SU-DHL-6 (cell line): Measurements from ENCODE around the gene LAMA2.

Source experiments
- H2AFZ ChIP-seq: fragments of 200-600 bp; sonication (generic); 2 replicates; pipeline ENCODE4 v1.6.1; 2014; ENCODE audit warnings: low read depth, mild to moderate bottlenecking, moderate library complexity, mixed read lengths, antibody characterized with exemption, low read length; ENCODE audit not compliant: severe bottlenecking
- H3F3A ChIP-seq: fragments of 200-600 bp; shearing (Covaris generic); 2 replicates; pipeline ENCODE4 v1.6.0; 2016; ENCODE audit warnings: antibody characterized with exemption, mild to moderate bottlenecking; ENCODE audit not compliant: insufficient read depth
- H3K27ac ChIP-seq: fragments of 200-600 bp; sonication (generic); 2 replicates; pipeline ENCODE4 v1.5.1; 2016; ENCODE audit warnings: low read depth, mild to moderate bottlenecking, low read length, moderate library complexity, mixed read lengths
- H3K27me3 ChIP-seq: fragments of 200-600 bp; sonication (generic), shearing (Covaris generic); 2 replicates; pipeline ENCODE4 v1.6.0; 2014; ENCODE audit warnings: mild to moderate bottlenecking, low read length
- H3K36me3 ChIP-seq: fragments of 200-600 bp; sonication (generic); 2 replicates; pipeline ENCODE4 v1.6.1; 2014; ENCODE audit warnings: mild to moderate bottlenecking, low read length, mixed read lengths
- H3K4me2 ChIP-seq: fragments of 300-600, 200-600 bp; shearing (Covaris generic), sonication (generic); 2 replicates; pipeline ENCODE4 v1.6.0; 2014; ENCODE audit warnings: low read length, low read depth, mild to moderate bottlenecking; ENCODE audit not compliant: poor library complexity, severe bottlenecking
- H3K4me3 ChIP-seq: fragments of 200-600 bp; sonication (generic); 2 replicates; pipeline ENCODE4 v1.5.1; 2014; ENCODE audit warnings: antibody characterized with exemption, low read length, mild to moderate bottlenecking, mixed read lengths; ENCODE audit not compliant: insufficient read depth, poor library complexity, severe bottlenecking
- H3K79me2 ChIP-seq: fragments of 200-600 bp; sonication (generic); 2 replicates; pipeline ENCODE4 v1.6.1; 2014; ENCODE audit warnings: mild to moderate bottlenecking, low read length, moderate library complexity; ENCODE audit not compliant: insufficient read depth
- H3K9ac ChIP-seq: fragments of 200-600 bp; sonication (generic); 2 replicates; pipeline ENCODE4 v1.7.0; 2014; ENCODE audit warnings: mild to moderate bottlenecking, low read length
- H3K9me2 ChIP-seq: fragments of 200-600 bp; sonication (generic); replicated peaks from 2 replicates; pipeline ENCODE4 v1.6.1; 2014; ENCODE audit warnings: low read length; ENCODE audit not compliant: insufficient read depth
- H3K9me3 ChIP-seq: fragments of 200-600 bp; sonication (generic); 2 replicates; pipeline ENCODE4 v1.6.1; 2014; ENCODE audit warnings: low read length, mixed read lengths; ENCODE audit not compliant: insufficient read depth
- H4K20me1 ChIP-seq: fragments of 200-600 bp; sonication (generic); 2 replicates; pipeline ENCODE4 v1.6.1; 2014; ENCODE audit warnings: low read depth, mild to moderate bottlenecking, antibody characterized with exemption, low read length, moderate library complexity, mixed read lengths
- EZH2phosphoT487 ChIP-seq: fragments of 200-600 bp; sonication (generic), shearing (Covaris generic); conservative IDR thresholded peaks from 2 replicates; pipeline ENCODE4 v1.6.1; 2018; ENCODE audit warnings: mild to moderate bottlenecking, antibody characterized with exemption, low read length, moderate library complexity, mixed read lengths
- TF ChIP-seq, protein P1 (sequence below): fragments of 200-600 bp; sonication (generic); IDR thresholded peaks from one replicate; pipeline ENCODE4 v1.5.1; 2017; ENCODE audit warnings: antibody characterized with exemption, mild to moderate bottlenecking, low read length, moderate library complexity; ENCODE audit not compliant: insufficient read depth, poor library complexity, severe bottlenecking

LAMA2 gene

DNA sequence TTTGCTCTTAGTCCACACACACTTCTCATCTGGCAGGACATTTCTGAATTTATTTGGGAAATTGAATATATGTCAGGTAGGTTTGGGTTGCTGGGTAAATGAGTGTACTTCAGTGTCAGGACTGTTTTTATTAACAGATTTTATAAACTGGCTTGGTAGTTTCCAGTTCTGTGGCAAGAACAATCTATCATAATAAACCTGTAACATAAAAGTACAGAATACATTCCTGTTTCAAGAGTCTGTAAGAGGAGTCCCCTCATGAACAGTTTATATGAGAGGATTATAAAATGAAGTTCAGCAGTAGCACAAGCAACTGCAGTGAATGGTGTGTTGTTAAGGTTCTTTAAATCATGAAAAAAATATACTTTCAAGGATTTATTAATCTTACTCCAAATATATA is 81.8 kb downstream of the LAMA2 start:
- Histone ChIP-seq H3F3A (no peaks in the 10 kb centered on the region), H3K36me3 (no peaks in the 10 kb centered on the region), H3K4me2 (no peak overlapping the region), H4K20me1 (no peaks in the 10 kb centered on the region), H3K27ac (no peak overlapping the region), H2AFZ (no peak overlapping the region), H3K9me2 (no peaks in the 10 kb centered on the region), H3K4me3 (no peak overlapping the region), H3K79me2 (no peaks in the 10 kb centered on the region), H3K9me3 (no peaks in the 10 kb centered on the region), H3K27me3 (no peaks in the 10 kb centered on the region), H3K9ac (no peak overlapping the region)
- TF ChIP-seq, protein P1, sequence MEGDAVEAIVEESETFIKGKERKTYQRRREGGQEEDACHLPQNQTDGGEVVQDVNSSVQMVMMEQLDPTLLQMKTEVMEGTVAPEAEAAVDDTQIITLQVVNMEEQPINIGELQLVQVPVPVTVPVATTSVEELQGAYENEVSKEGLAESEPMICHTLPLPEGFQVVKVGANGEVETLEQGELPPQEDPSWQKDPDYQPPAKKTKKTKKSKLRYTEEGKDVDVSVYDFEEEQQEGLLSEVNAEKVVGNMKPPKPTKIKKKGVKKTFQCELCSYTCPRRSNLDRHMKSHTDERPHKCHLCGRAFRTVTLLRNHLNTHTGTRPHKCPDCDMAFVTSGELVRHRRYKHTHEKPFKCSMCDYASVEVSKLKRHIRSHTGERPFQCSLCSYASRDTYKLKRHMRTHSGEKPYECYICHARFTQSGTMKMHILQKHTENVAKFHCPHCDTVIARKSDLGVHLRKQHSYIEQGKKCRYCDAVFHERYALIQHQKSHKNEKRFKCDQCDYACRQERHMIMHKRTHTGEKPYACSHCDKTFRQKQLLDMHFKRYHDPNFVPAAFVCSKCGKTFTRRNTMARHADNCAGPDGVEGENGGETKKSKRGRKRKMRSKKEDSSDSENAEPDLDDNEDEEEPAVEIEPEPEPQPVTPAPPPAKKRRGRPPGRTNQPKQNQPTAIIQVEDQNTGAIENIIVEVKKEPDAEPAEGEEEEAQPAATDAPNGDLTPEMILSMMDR, result no peak
- TF ChIP-seq EZH2phosphoT487, result no peak

DNA sequence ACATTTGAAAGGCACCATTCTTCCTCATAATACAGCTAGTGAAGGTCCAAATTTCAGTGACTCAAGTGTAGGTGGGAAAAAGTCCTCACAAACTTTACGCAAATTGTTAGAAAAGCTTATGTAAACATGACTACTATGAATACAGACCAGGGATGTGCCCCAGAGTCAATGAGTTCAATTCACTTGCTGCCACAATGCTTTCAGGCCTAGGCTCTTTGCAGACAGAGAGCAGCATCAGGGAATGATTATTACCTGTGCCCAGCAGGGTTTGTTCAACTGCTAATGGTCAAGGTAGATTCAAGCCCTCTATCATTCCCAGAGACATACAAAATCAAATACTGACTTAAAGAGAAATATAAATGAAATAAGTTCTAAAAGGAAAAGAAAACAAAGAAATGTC is 84.0 kb downstream of the LAMA2 start:
- Histone ChIP-seq H3K36me3 (no peaks in the 10 kb centered on the region), H3F3A (no peaks in the 10 kb centered on the region), H3K4me2 (no peak overlapping the region), H3K4me3 (no peak overlapping the region), H4K20me1 (no peaks in the 10 kb centered on the region), H3K27me3 (no peaks in the 10 kb centered on the region), H3K27ac (no peak overlapping the region), H3K9me3 (no peaks in the 10 kb centered on the region), H2AFZ (no peak overlapping the region), H3K79me2 (no peaks in the 10 kb centered on the region), H3K9me2 (no peaks in the 10 kb centered on the region), H3K9ac (no peak overlapping the region)
- TF ChIP-seq, protein P1, result no peak
- no peak for TF ChIP-seq EZH2phosphoT487

DNA sequence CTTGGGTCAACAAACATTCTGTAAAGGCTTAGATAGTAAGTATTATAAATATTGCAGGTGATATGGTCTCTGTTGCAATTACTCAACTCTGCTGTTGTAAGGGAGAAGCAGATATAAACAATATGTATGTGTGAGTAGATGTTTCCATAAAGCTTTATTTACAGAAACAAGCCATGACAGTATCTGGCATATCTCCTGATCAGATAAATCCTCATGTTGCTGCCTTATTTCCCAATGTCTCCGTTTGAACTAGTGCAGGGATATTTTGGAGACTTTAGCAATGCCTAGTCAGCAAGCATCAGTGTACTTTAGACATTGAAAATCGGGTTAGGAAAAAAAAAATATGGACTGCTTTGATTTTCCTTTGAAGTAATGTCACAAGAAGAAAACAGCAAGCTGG is 96.1 kb downstream of the LAMA2 start:
- no peaks in the 10 kb centered on the region for H3K27me3 ChIP-seq

More for the DNA sequence above, 96.1 kb downstream of the LAMA2 start:
- TF ChIP-seq, protein P1, result no peak
- no peak for TF ChIP-seq EZH2phosphoT487
- no peaks in the 10 kb centered on the region; the same call in 1 of the 2 replicates for H3K9me2 ChIP-seq
- no peak overlapping the region for H2AFZ ChIP-seq
- H3K79me2 ChIP-seq, result no peaks in the 10 kb centered on the region
- H3K36me3 ChIP-seq, result no peaks in the 10 kb centered on the region
- H3F3A ChIP-seq, result no peaks in the 10 kb centered on the region
- H3K27ac ChIP-seq, result no peak overlapping the region
- no peak overlapping the region for H3K4me3 ChIP-seq
- H3K4me2 ChIP-seq, result no peak overlapping the region
- no peaks in the 10 kb centered on the region for H4K20me1 ChIP-seq
- no peaks in the 10 kb centered on the region for H3K9me3 ChIP-seq
- H3K9ac ChIP-seq, result no peak overlapping the region
